IMR-90 (cell line): ENCODE data around the gene AMIGO1. TPM values are rescaled to one million over a fixed set of nuclear protein-coding genes. Genes with fewer than 3 reads are reported as not detected.

Experiments
- ATAC-seq: fragments of 200-7000 bp; cut with Tn5 transposase; 2 replicates; pipeline ENCODE4 v1.9.1; 2020; ENCODE audit warnings: low read depth, mild to moderate bottlenecking, moderate library complexity
- BruUV-seq: library from RNA; stranded (reverse); fragments of 400-500 nt; replicated peaks from 2 replicates; lab custom pipeline; 2021; lab: Mats Ljungman, UMichigan
- CTCF ChIA-PET: fragments of 300-600 bp; formaldehyde crosslinking; extraction: SDS; loops from one replicate; lab custom pipeline; 2021; ENCODE audit warnings: antibody characterized with exemption; lab: Yijun Ruan, JAX
- POLR2A ChIA-PET: fragments of 300-600 bp; sonication (Branson Sonifier 250); formaldehyde crosslinking; loops from one replicate; lab custom pipeline; 2022; ENCODE audit warnings: antibody characterized with exemption; ENCODE audit not compliant: unreplicated experiment; lab: Charles Lee
- DNase-seq: peaks from one replicate; pipeline ENCODE4 v3.0.0; 2013
- H2AFZ ChIP-seq: replicated peaks from 2 replicates; pipeline ENCODE3; 2013; ENCODE audit warnings: low read length, mild to moderate bottlenecking; ENCODE audit not compliant: poor library complexity
- H2AK5ac ChIP-seq: 2 replicates; pipeline ENCODE4 v1.6.1; 2013; ENCODE audit warnings: low read depth, low read length, inconsistent platforms
- H2AK9ac ChIP-seq: replicated peaks from 2 replicates; pipeline ENCODE3; 2013; ENCODE audit warnings: mild to moderate bottlenecking, low read depth, low read length, moderate library complexity; ENCODE audit not compliant: poor library complexity
- H2BK120ac ChIP-seq: 2 replicates; pipeline ENCODE4 v1.6.1; 2013; ENCODE audit warnings: low read depth, low read length, inconsistent platforms
- H2BK15ac ChIP-seq: 3 replicates; pipeline ENCODE4 v1.6.1; 2013; ENCODE audit warnings: low read depth, low read length, inconsistent platforms
- H2BK20ac ChIP-seq: 2 replicates; pipeline ENCODE4 v1.6.1; 2013; ENCODE audit warnings: low read depth, mild to moderate bottlenecking, inconsistent platforms, low read length, moderate library complexity
- H2BK5ac ChIP-seq: 2 replicates; pipeline ENCODE4 v1.6.1; 2013; ENCODE audit warnings: mild to moderate bottlenecking, low read depth, low read length, inconsistent platforms; ENCODE audit not compliant: poor library complexity, severe bottlenecking
- H3K14ac ChIP-seq: replicated peaks from 2 replicates; pipeline ENCODE4 v1.6.1; 2013; ENCODE audit warnings: low read depth, low read length, inconsistent platforms
- H3K18ac ChIP-seq: 2 replicates; pipeline ENCODE4 v1.6.1; 2013; ENCODE audit warnings: low read depth, low read length, control low read depth
- H3K23ac ChIP-seq: 2 replicates; pipeline ENCODE4 v1.6.1; 2013; ENCODE audit warnings: low read depth, low read length, inconsistent platforms
- H3K27ac ChIP-seq: 2 replicates; pipeline ENCODE4 v1.5.1; 2013; ENCODE audit warnings: mild to moderate bottlenecking, control low read depth, low read length; ENCODE audit not compliant: insufficient read depth
- H3K27me3 ChIP-seq: 2 replicates; pipeline ENCODE4 v1.6.1; 2013; ENCODE audit warnings: low read length; ENCODE audit not compliant: control insufficient read depth, insufficient read depth
- H3K36me3 ChIP-seq: 2 replicates; pipeline ENCODE4 v1.6.1; 2013; ENCODE audit warnings: low read length, mixed read lengths; ENCODE audit not compliant: control insufficient read depth, insufficient read depth
- H3K4ac ChIP-seq: 2 replicates; pipeline ENCODE4 v1.6.1; 2013; ENCODE audit warnings: low read depth, low read length, inconsistent platforms
- H3K4me1 ChIP-seq: 2 replicates; pipeline ENCODE4 v1.6.1; 2013; ENCODE audit warnings: low read length, mixed read lengths; ENCODE audit not compliant: control insufficient read depth, insufficient read depth
- H3K4me2 ChIP-seq: 2 replicates; pipeline ENCODE4 v1.6.1; 2013; ENCODE audit warnings: low read depth, mild to moderate bottlenecking, control low read depth, low read length, moderate library complexity
- H3K4me3 ChIP-seq: 2 replicates; pipeline ENCODE4 v1.5.1; 2013; ENCODE audit warnings: low read depth, mild to moderate bottlenecking, control low read depth, low read length, moderate library complexity; ENCODE audit not compliant: insufficient read depth
- H3K56ac ChIP-seq: 2 replicates; pipeline ENCODE4 v1.6.1; 2013; ENCODE audit warnings: low read length, inconsistent platforms; ENCODE audit not compliant: insufficient read depth; ENCODE audit errors: extremely low read depth
- H3K79me1 ChIP-seq, 2 experiments: 2 replicates each; pipeline ENCODE4 v1.6.1; 2013; ENCODE audit warnings: low read length in 2 of 2, inconsistent platforms in 1 of 2, low read depth in 1 of 2
- H3K9ac ChIP-seq: 2 replicates; pipeline ENCODE4 v1.6.1; 2013; ENCODE audit warnings: low read depth, low read length, control low read depth
- H3K9me1 ChIP-seq: 2 replicates; pipeline ENCODE4 v1.6.1; 2013; ENCODE audit warnings: low read length, inconsistent platforms; ENCODE audit not compliant: insufficient read depth
- H3K9me3 ChIP-seq: 2 replicates; pipeline ENCODE4 v1.6.1; 2013; ENCODE audit warnings: low read length; ENCODE audit not compliant: control insufficient read depth, insufficient read depth
- H4K20me1 ChIP-seq: 2 replicates; pipeline ENCODE4 v1.6.1; 2013; ENCODE audit warnings: low read length, inconsistent platforms; ENCODE audit not compliant: insufficient read depth
- H4K5ac ChIP-seq: 2 replicates; pipeline ENCODE4 v1.6.1; 2013; ENCODE audit warnings: mild to moderate bottlenecking, low read depth, low read length, control low read depth
- H4K8ac ChIP-seq, 2 experiments: 2 replicates each; pipeline ENCODE4 v1.6.1; 2013; ENCODE audit warnings: low read depth in 2 of 2, low read length in 2 of 2, control low read depth in 1 of 2, inconsistent platforms in 1 of 2
- H4K91ac ChIP-seq: 2 replicates; pipeline ENCODE4 v1.6.1; 2013; ENCODE audit warnings: low read depth, low read length, inconsistent platforms; ENCODE audit not compliant: insufficient read depth
- BHLHE40 ChIP-seq: fragments of 150-350 bp; IDR thresholded peaks from 2 replicates; pipeline ENCODE4 v1.6.1; 2016; ENCODE audit warnings: mild to moderate bottlenecking, low read depth, low read length
- CEBPB ChIP-seq: IDR thresholded peaks from 2 replicates; pipeline ENCODE4 v1.6.1; 2012; ENCODE audit warnings: low read depth, low read length, improper control_type of control experiment
- CHD1 ChIP-seq: IDR thresholded peaks from 2 replicates; pipeline ENCODE4 v1.6.1; 2012; ENCODE audit warnings: low read depth, low read length, improper control_type of control experiment
- CTCF ChIP-seq: conservative IDR thresholded peaks from 2 replicates; pipeline ENCODE4 v1.5.1; 2012; ENCODE audit warnings: mild to moderate bottlenecking, low read depth, low read length, improper control_type of control experiment
- ELK1 ChIP-seq: fragments of 150-350 bp; IDR thresholded peaks from 2 replicates; pipeline ENCODE4 v1.6.1; 2016; ENCODE audit warnings: low read depth, mild to moderate bottlenecking, low read length, moderate library complexity, borderline replicate concordance
- FOS ChIP-seq: fragments of 150-350 bp; IDR thresholded peaks from 2 replicates; pipeline ENCODE4 v1.6.1; 2016; ENCODE audit warnings: low read depth, low read length
- MAFK ChIP-seq: IDR thresholded peaks from 2 replicates; pipeline ENCODE4 v1.6.1; 2012; ENCODE audit warnings: low read depth, low read length, improper control_type of control experiment
- MAZ ChIP-seq: IDR thresholded peaks from 2 replicates; pipeline ENCODE4 v1.6.1; 2012; ENCODE audit warnings: low read depth, mild to moderate bottlenecking, low read length, improper control_type of control experiment, moderate library complexity, borderline replicate concordance
- MXI1 ChIP-seq: IDR thresholded peaks from 2 replicates; pipeline ENCODE4 v1.6.1; 2012; ENCODE audit warnings: low read depth, mild to moderate bottlenecking, low read length, moderate library complexity, borderline replicate concordance
- NFE2L2 ChIP-seq: fragments of 150-350 bp; IDR thresholded peaks from 2 replicates; pipeline ENCODE4 v1.6.1; 2016; ENCODE audit warnings: low read depth, mild to moderate bottlenecking, low read length
- POLR2A ChIP-seq: IDR thresholded peaks from 2 replicates; pipeline ENCODE4 v1.6.1; 2012; ENCODE audit warnings: mild to moderate bottlenecking, low read depth, low read length
- RAD21 ChIP-seq: IDR thresholded peaks from 2 replicates; pipeline ENCODE4 v1.6.1; 2012; ENCODE audit warnings: low read length, improper control_type of control experiment
- RCOR1 ChIP-seq: IDR thresholded peaks from 2 replicates; pipeline ENCODE4 v1.6.1; 2012; ENCODE audit warnings: mild to moderate bottlenecking, low read length, improper control_type of control experiment; ENCODE audit not compliant: insufficient replicate concordance
- RFX5 ChIP-seq: IDR thresholded peaks from 2 replicates; pipeline ENCODE4 v1.8.0; 2012; ENCODE audit warnings: low read depth, mild to moderate bottlenecking, low read length, moderate library complexity
- SMC3 ChIP-seq: fragments of 150-350 bp; IDR thresholded peaks from 2 replicates; pipeline ENCODE4 v1.6.1; 2016; ENCODE audit warnings: low read depth, mild to moderate bottlenecking, antibody characterized with exemption, low read length, moderate library complexity
- USF2 ChIP-seq: fragments of 150-350 bp; IDR thresholded peaks from 2 replicates; pipeline ENCODE4 v1.6.1; 2017; ENCODE audit warnings: mild to moderate bottlenecking, antibody characterized with exemption, low read length, low read depth
- WGBS, 2 experiments: methylation state at CpG; one replicate each; pipeline versions ENCODE4 v1.1.5 to v1.1.7; 2013; ENCODE audit warnings: missing lambda C conversion rate in 2 of 2; ENCODE audit not compliant: insufficient read length in 1 of 2; ENCODE audit errors: extremely low coverage in 2 of 2; 5-methylcytosine and 5-hydroxymethylcytosine counted together
- dilution Hi-C: fragments of 300-500 bp; cut with HindIII; formaldehyde crosslinking; loops from one replicate; pipeline ENCODE4 v1.14.3; 2018; ENCODE audit warnings: low sequenced_read_pairs; ENCODE audit not compliant: unreplicated experiment
- in situ Hi-C: fragments of 300-500 bp; cut with MboI; formaldehyde crosslinking; loops from 3 replicates; pipeline ENCODE4 v1.14.3; 2019; ENCODE audit warnings: low sequenced_read_pairs, inconsistent platforms, mixed read lengths
- intact Hi-C: fragments of 100-400 bp; cut with micrococcal nuclease; formaldehyde crosslinking; loops from 2 replicates; pipeline ENCODE4 v1.10.0; 2022
- polyA plus RNA-seq, 3 experiments: library from polyadenylated mRNA; depleted of rRNA; stranded (reverse); fragments of >200 nt; gene quantifications; 2 replicates each; pipeline ENCODE4 v1.2.3, GENCODE V29; 2012; ENCODE audit warnings: low replicate concordance in 1 of 3
- total RNA-seq: library from RNA; depleted of rRNA; stranded (reverse); fragments of >200 nt; gene quantifications from 2 replicates; pipeline ENCODE4 v1.2.3, GENCODE V29; 2012

Gene AMIGO1
- total and polyA plus RNA-seq, 2 of the 4 experiments (the other 2 are of a cell fraction), result 1.5 to 1.6 TPM

- peak overlapping the region; percentile 53 for H2AFZ ChIP-seq
- 55% methylated on average over 2 of the region's 8 CpGs; no CpG with 5 or more reads in 1 of the 2 experiments for WGBS, 2 experiments
Measured at GRCh38 chr1:109529881-109530456, 20.4 kb upstream of the AMIGO1 start.

More at GRCh38 chr1:109529881-109530456, 20.4 kb upstream of the AMIGO1 start:
- Histone ChIP-seq H3K23ac (no peak overlapping the region), H3K4ac (no peak overlapping the region), H3K27me3 (peaks cover 15% of the 10 kb centered on the region), H3K27ac (no peak overlapping the region), H4K8ac (no peak overlapping the region), H3K18ac (no peak overlapping the region), H3K4me2 (no peak overlapping the region), H2AK5ac (peak overlapping the region; percentile 20; the same call in 1 of the 2 replicates), H3K14ac (no peak overlapping the region), H3K36me3 (no peaks in the 10 kb centered on the region), H2AK9ac (no peak overlapping the region), H3K9me1 (no peaks in the 10 kb centered on the region; the same call in 1 of the 2 replicates), H2BK20ac (no peak overlapping the region), H3K4me3 (no peak overlapping the region), H2BK5ac (no peak overlapping the region), H3K56ac (no peak overlapping the region), H4K5ac (no peak overlapping the region), H2BK15ac (no peak overlapping the region), H3K9me3 (no peaks in the 10 kb centered on the region), H3K4me1 (peaks cover 7% of the 10 kb centered on the region), H4K20me1 (no peaks in the 10 kb centered on the region), H2BK120ac (no peak overlapping the region), H4K91ac (peak overlapping the region; percentile 2; the same call in 1 of the 2 replicates), H3K79me1 (no peaks in the 10 kb centered on the region), H3K9ac (no peak overlapping the region)
- TF ChIP-seq MAFK, result no peak
- no peak for TF ChIP-seq POLR2A
- TF ChIP-seq RCOR1, result no peak
- TF ChIP-seq RFX5, result no peak
- no peak for TF ChIP-seq NFE2L2
- no peak for TF ChIP-seq FOS
- TF ChIP-seq CTCF, result no peak
- TF ChIP-seq RAD21, result no peak
- TF ChIP-seq BHLHE40, result no peak
- TF ChIP-seq MAZ, result no peak
- no peak for TF ChIP-seq CHD1
- TF ChIP-seq CEBPB, result no peak
- no peak for TF ChIP-seq MXI1
- TF ChIP-seq SMC3, result no peak
- no peak for TF ChIP-seq ELK1
- TF ChIP-seq USF2, result no peak
- ChIA-PET CTCF (interaction anchor here (0.6 to 3.1 kb wide), 6 partner anchors 10 to 77 kb away, joined by 3 to 51 read pairs (median 5); partner anchors contain the start of gene CYB561D1), POLR2A (no interaction called here)
- in situ Hi-C loops, result loop anchor here (5.0 to 10.0 kb wide), 2 partner anchors 33 to 265 kb away; no protein-coding TSS in a partner anchor
- intact Hi-C loops, result loop anchor here (5.0 kb wide), 1 partner anchor 268 kb away; no protein-coding TSS in a partner anchor
- no peak for ATAC-seq
- no peak for DNase-seq
- dilution Hi-C loops, result no loop called here
- no TSS peak for BruUV-seq
